ENCODE measurements around the gene PDE4B.

- TF ChIP-seq CTCF (IDR thresholded peaks at IDR 0.05; ENCODE audit: low read depth, low read length) = no peak
- TF ChIP-seq EZH2phosphoT487 (IDR thresholded peaks at IDR 0.05; ENCODE audit: low read depth) = no peak
Measured at GRCh38 chr1:65836686-65837085, 44.0 kb downstream of the PDE4B start.
